Activated CD8-positive, alpha-beta memory T cell treated with anti-CD3 and anti-CD28 coated beads, Interleukin-2, amount 10 ng/mL, durations not matched to agents 7 days and 5 days (primary cell): ENCODE results near the gene RFNG. TPM values are rescaled to one million over a fixed set of nuclear protein-coding genes. Genes with fewer than 3 reads are reported as not detected.

Experiments used
- ATAC-seq: fragments of 150-1000 bp; cut with Tn5 transposase; one replicate; pipeline ENCODE4 v1.10.0; 2021; ENCODE audit warnings: moderate library complexity
- CTCF ChIA-PET: fragments of 350-600 bp; sonication (Branson Sonifier 250); formaldehyde crosslinking; loops from one replicate; lab custom pipeline; 2021; ENCODE audit warnings: antibody characterized with exemption; lab: Charles Lee
- DNase-seq: peaks from one replicate; pipeline ENCODE4 v3.0.0-alpha.2; 2020
- H3K27ac Mint-ChIP-seq: one replicate; pipeline ENCODE4 v1.8.0; 2021; ENCODE audit warnings: mild to moderate bottlenecking, mixed read lengths
- H3K27me3 Mint-ChIP-seq: one replicate; pipeline ENCODE4 v1.8.0; 2021; ENCODE audit warnings: mixed read lengths
- H3K36me3 Mint-ChIP-seq: one replicate; pipeline ENCODE4 v1.8.0; 2021; ENCODE audit warnings: mild to moderate bottlenecking, mixed read lengths
- H3K4me1 Mint-ChIP-seq: one replicate; pipeline ENCODE4 v1.8.0; 2021; ENCODE audit warnings: mixed read lengths
- H3K4me3 Mint-ChIP-seq: one replicate; pipeline ENCODE4 v1.8.0; 2021; ENCODE audit warnings: mild to moderate bottlenecking, moderate library complexity, mixed read lengths
- H3K9me3 Mint-ChIP-seq: one replicate; pipeline ENCODE4 v1.8.0; 2022; ENCODE audit warnings: low read depth, mixed read lengths
- total RNA-seq, 2 experiments: library from RNA; stranded (reverse); gene quantifications; one replicate each; pipeline ENCODE4 v1.2.3, GENCODE V29; 2021

Gene RFNG
- total RNA-seq, 2 experiments from 2014 or later = 20.9 to 23.0 TPM

DNA sequence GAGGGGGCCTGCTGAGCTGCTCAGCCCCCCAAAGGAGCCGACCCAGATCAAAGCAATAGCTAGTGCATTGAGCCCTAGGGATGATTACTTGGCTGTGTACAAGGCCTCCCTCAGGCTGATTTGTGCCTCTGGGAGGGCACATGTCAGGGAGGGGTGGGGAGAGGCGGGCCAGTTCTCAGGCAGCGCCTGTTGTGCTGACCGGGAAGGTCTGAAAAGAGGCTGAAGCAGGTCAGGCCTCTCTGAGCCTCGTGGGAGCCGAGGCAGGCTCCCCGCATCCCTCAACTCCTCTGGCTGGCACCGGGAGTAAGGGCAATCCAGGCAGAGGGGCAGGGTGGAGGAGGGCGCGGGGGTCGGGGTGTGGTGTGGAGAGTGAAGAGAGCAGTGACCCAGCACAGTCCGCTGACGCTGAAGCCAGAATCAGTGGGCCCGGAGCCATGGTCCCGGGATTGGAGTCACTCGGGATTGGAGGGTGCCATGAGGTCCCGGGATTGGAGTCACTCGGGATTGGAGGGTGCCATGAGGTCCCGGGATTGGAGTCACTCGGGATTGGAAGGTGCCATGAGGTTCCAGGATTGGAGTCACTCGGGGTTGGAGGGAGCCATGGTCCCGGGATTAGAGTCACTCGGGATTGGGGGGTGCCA, 17.1 kb downstream of the RFNG start:
- H3K27me3 Mint-ChIP-seq = no peaks in the 10 kb centered on the region
- DNase-seq (no peak), ATAC-seq (no peak)
- H3K4me1 Mint-ChIP-seq = peaks cover 27% of the 10 kb centered on the region
- CTCF ChIA-PET = interaction anchor here (1.2 to 2.1 kb wide), 5 partner anchors 12 to 172 kb away, joined by 3 to 9 read pairs (median 4); partner anchors contain the start of genes CENPX and LRRC45
- H3K27ac Mint-ChIP-seq = no peak overlapping the region
- no peaks in the 10 kb centered on the region for H3K9me3 Mint-ChIP-seq
- no peak overlapping the region for H3K4me3 Mint-ChIP-seq
- peaks cover 10% of the 10 kb centered on the region for H3K36me3 Mint-ChIP-seq

DNA sequence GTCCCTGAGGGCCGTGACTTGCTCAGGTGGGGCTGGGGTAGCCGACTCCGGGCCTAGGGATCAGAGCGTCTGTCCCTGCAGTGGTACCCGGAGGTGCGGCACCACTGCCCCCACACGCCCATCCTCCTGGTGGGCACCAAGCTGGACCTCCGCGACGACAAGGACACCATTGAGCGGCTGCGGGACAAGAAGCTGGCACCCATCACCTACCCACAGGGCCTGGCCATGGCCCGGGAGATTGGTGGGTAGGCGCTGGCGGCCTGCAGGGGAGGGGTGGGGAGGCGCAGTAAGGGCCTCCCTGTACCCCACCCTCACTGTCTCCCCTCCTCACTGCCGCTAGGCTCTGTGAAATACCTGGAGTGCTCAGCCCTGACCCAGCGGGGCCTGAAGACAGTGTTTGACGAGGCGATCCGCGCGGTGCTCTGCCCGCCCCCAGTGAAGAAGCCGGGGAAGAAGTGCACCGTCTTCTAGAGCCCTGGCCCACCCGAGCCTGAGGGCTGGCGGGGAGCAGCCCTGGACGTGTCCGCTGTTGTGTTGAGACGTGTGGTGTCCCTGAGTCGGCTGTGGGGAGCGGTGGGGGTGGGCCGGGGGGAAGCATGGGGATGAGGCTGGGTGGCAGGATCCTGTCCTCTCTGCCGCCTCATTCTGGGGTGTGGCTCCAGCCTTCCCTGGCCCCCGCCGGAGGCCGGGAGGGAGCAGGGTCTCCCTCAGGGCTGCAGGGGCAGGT, 18.1 kb downstream of the RFNG start:
- ATAC-seq (no peak), DNase-seq (no peak)
- no peak overlapping the region for H3K27ac Mint-ChIP-seq
- H3K36me3 Mint-ChIP-seq = peaks cover 10% of the 10 kb centered on the region
- CTCF ChIA-PET = interaction anchor here (1.0 to 4.5 kb wide), 8 partner anchors 11 to 173 kb away, joined by 3 to 56 read pairs (median 4); partner anchors contain the start of genes CENPX and LRRC45
- no peak overlapping the region for H3K4me3 Mint-ChIP-seq
- H3K9me3 Mint-ChIP-seq = no peaks in the 10 kb centered on the region
- H3K27me3 Mint-ChIP-seq = no peaks in the 10 kb centered on the region
- peaks cover 25% of the 10 kb centered on the region for H3K4me1 Mint-ChIP-seq

DNA sequence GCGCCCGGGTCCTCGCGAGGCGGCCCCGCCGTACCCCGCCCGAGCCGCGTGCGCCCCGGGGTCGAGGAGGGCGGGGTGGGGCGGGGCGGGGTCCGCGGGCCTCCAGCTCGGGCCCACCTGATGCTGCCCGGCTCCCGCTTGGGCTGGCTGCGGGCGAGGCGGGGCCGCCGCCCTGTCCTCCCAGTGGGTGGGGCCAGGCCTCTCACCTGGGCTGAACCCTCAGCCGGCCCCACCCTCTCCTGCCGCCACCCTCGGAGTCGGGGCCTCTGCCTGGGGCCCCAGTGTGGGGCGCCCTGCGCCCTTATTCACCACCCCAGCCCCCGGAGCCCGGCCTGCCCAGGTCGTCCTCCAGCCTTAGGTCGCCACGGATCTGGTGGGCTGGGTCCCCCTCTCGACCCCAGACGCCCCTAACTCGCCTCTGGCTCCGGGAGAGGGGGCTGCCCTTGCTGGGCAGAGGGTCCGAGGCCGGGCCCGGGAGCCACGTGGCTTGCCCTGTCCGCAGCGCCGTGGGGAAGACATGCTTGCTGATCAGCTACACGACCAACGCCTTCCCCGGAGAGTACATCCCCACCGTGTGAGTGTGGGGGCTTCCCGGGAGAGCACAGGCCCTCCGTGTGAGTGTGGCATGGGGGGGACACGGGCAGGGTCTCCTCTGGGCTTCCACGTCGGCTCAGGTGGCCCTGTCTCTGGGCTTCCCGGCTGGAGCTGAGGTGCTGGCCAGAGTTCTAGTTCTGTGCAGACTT, 19.6 kb downstream of the RFNG start:
- H3K27me3 Mint-ChIP-seq = no peaks in the 10 kb centered on the region

DNA sequence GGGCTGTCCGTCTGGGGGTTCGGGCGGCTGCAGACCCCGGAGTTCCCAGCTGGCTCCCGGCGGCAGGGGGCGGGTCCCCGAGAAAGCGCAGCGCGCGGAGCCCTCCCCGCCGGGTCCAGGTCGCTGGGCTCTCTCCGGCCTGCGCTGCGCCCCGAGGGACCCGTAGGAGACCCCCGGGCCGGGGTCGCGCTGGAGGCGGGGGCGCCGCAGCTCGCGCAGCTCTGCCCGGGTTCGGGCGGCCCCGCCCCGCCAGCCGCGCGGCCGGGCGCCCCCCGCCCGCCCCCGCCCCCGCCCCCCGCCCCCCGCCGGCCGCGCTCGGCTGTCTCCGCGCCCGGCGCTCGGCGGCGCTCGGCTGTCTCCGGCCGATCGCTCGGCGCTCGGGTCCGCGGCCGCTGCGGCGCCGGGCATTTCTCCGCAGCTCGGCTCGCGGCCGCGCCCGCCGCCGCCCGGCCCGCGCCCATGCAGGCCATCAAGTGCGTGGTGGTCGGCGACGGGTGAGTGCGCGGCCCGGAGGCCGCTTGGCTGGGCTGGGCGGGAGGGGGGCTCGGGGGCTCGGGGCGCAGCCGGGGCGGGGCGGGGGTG, 20.2 kb downstream of the RFNG start, which contains the start of gene RAC3:
TSS of gene RAC3 (plus strand) at position 376 of the 582 bp plus-strand sequence. CDS start at position 460, 84 bp downstream.
- Mint-ChIP-seq H3K4me3 (peak within 1 kb of the TSS; percentile 70), H3K4me1 (peaks cover 28% of the 10 kb centered on the region), H3K27ac (peak within 1 kb of the TSS; percentile 59), H3K27me3 (no peaks in the 10 kb centered on the region), H3K36me3 (peaks cover 10% of the 10 kb centered on the region), H3K9me3 (no peaks in the 10 kb centered on the region)
- DNase-seq (no peak), ATAC-seq (peak; percentile 34)
- CTCF ChIA-PET = interaction anchor here (0.9 to 4.5 kb wide), 9 partner anchors 10 to 169 kb away, joined by 3 to 56 read pairs (median 8); partner anchors contain the start of genes GPS1, NOTUM and RFNG

More for the DNA sequence above, 19.6 kb downstream of the RFNG start:
- H3K4me3 Mint-ChIP-seq = peak overlapping the region; percentile 9
- H3K9me3 Mint-ChIP-seq = no peaks in the 10 kb centered on the region
- peak; percentile 67 for ATAC-seq
- H3K4me1 Mint-ChIP-seq = peaks cover 26% of the 10 kb centered on the region
- CTCF ChIA-PET = interaction anchor here (1.0 to 4.5 kb wide), 7 partner anchors 11 to 124 kb away, joined by 3 to 56 read pairs (median 4); no protein-coding TSS in a partner anchor
- DNase-seq = peak; percentile 66
- no peak overlapping the region for H3K27ac Mint-ChIP-seq
- peaks cover 10% of the 10 kb centered on the region for H3K36me3 Mint-ChIP-seq

DNA sequence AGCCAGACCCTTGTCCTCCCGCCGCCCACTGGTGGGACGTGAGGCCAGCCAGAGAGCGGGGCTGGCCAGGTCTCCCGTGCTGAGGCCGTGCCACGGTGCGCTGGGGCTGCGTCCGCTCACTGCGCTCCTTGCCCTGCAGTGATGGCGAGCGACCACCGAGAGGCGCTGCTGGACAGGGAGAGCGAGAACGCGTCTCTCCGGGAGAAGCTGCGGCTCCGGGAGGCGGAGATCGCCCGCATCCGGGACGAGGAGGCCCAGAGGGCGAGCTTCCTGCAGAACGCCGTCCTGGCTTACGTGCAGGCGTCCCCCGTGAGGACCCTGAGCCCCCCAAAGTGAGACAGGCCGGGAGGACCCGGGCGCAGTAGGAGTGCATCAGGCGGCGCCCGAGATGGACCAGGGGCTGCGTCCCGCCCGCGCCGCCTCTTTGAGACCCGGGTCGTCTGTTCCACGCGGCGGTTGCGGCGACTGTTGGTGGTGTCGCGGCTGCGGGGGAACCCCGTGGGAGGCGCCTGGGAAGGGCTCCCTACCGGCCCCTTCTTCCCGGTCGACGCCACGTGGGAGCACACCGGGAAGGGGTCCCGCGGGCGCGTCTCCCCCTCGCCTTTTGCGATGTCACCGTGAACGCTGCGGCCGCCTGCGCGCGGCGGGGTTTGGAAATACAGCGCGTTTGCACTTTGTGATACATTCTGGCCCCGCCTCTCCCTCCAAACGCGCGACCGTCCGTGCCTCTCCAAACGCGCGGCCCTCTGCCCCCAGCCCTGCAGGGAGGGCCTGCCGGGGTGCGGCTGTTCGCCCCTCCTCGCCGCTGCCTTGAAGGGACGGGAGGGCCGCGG, 20.9 kb downstream of the RFNG start:
- peak; percentile 88 for DNase-seq
- H3K27me3 Mint-ChIP-seq = no peaks in the 10 kb centered on the region
- H3K4me3 Mint-ChIP-seq = peak overlapping the region; percentile 70
- peaks cover 10% of the 10 kb centered on the region for H3K36me3 Mint-ChIP-seq
- peaks cover 28% of the 10 kb centered on the region for H3K4me1 Mint-ChIP-seq
- CTCF ChIA-PET = interaction anchor here (0.5 to 4.5 kb wide), 46 partner anchors 8 to 744 kb away, joined by 3 to 56 read pairs (median 4); partner anchors contain the start of genes DCXR, GPS1, MAFG and NOTUM
- ATAC-seq = peak; percentile 71
- H3K27ac Mint-ChIP-seq = peak overlapping the region; percentile 59
- H3K9me3 Mint-ChIP-seq = no peaks in the 10 kb centered on the region

DNA sequence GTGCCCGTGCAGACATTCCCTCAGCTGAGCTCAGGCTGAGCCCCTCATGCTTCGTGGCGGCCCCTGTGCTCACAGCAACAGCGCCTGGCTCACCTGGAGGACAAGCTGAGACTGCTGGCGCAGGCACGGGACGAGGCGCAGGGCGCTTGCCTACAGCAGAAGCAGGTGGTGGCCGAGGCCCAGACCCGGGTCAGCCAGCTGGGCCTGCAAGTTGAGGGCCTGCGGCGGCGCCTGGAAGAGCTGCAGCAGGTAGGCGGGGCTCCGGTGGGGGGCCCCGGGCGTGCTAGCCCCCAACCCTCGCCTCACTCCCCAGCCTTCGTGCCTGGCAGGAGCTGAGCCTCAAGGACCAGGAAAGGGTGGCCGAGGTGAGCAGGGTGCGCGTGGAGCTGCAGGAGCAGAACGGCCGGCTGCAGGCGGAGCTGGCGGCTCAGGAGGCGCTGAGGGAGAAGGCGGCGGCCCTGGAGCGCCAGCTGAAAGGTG, 21.6 kb downstream of the RFNG start:
- ATAC-seq (peak; percentile 2), DNase-seq (no peak)
- Mint-ChIP-seq H3K4me1 (peaks cover 25% of the 10 kb centered on the region), H3K27ac (no peak overlapping the region), H3K36me3 (peaks cover 5% of the 10 kb centered on the region), H3K4me3 (no peak overlapping the region), H3K27me3 (no peaks in the 10 kb centered on the region), H3K9me3 (no peaks in the 10 kb centered on the region)
- CTCF ChIA-PET = interaction anchor here (0.5 to 4.5 kb wide), 42 partner anchors 8 to 745 kb away, joined by 3 to 56 read pairs (median 4); partner anchors contain the start of genes DCXR, GPS1, MAFG and NOTUM

DNA sequence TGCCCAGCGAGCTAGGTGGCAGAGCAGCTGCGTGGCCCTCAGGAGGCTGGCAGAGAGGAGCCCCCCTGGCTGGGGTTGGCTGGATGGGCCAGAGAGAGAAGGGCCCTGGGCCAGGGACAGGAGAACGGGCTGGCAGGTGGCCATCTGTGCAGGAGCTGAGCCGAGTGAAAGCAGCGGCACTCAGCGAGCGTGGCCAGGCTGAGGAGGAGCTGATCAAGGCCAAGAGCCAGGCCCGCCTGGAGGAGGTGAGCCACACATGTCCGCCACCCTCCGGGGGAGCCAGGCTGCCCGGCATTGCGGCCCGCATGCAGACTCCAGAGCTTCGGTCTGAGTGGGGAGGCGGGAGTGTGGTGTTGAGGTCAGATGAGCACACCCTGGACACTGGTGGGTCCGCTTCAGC, 22.2 kb downstream of the RFNG start:
- H3K4me3 Mint-ChIP-seq = no peak overlapping the region
- CTCF ChIA-PET = interaction anchor here (0.7 to 4.5 kb wide), 21 partner anchors 8 to 276 kb away, joined by 3 to 56 read pairs (median 6); partner anchors contain the start of genes DCXR, GPS1, MAFG and NOTUM
- H3K27me3 Mint-ChIP-seq = no peaks in the 10 kb centered on the region
- H3K27ac Mint-ChIP-seq = no peak overlapping the region
- DNase-seq (no peak), ATAC-seq (no peak)
- H3K4me1 Mint-ChIP-seq = peaks cover 25% of the 10 kb centered on the region
- H3K36me3 Mint-ChIP-seq = peaks cover 3% of the 10 kb centered on the region
- H3K9me3 Mint-ChIP-seq = no peaks in the 10 kb centered on the region

DNA sequence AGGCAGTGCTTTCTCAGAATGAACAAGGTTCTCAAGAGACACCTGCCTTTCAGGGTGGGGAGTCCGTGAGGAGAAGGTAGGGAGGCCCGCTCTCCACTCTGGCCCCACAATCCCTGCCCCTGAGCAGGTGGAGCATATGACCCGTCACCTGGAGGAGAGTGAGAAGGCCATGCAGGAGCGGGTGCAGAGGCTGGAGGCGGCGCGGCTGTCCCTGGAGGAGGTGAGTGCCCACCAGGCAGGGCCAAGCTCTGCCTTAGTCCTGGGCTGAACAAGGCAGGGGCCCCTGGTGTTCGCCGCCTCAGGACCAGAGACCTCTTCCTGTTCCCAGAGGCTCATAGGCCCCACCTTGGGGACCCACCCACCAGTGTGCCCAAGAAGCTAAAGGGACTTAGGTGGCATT, 22.6 kb downstream of the RFNG start:
- Mint-ChIP-seq H3K4me1 (peaks cover 29% of the 10 kb centered on the region), H3K27ac (no peak overlapping the region), H3K27me3 (no peaks in the 10 kb centered on the region), H3K9me3 (no peaks in the 10 kb centered on the region), H3K36me3 (peaks cover 3% of the 10 kb centered on the region), H3K4me3 (no peak overlapping the region)
- CTCF ChIA-PET = interaction anchor here (0.7 to 4.5 kb wide), 11 partner anchors 8 to 277 kb away, joined by 3 to 56 read pairs (median 11); partner anchors contain the start of genes DCXR and NOTUM
- ATAC-seq = no peak
- no peak for DNase-seq

DNA sequence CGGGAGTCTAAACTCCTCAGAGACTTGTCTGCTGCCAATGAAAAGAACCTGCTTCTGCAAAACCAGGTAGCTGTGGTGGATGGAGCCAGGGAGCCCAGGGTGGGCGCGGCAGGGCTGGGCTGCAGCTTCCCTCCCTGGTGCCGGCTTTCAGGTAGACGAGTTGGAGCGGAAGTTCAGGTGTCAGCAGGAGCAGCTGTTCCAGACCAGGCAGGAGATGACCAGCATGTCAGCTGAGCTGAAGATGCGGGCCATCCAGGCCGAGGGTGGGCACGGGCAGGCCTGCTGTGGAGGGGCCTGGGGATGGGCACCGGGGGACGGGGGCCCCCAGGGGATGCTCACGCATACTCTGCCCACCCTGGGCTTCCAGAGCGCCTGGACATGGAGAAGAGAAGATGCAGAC, 23.4 kb downstream of the RFNG start:
- H3K27ac Mint-ChIP-seq = no peak overlapping the region
- H3K4me3 Mint-ChIP-seq = no peak overlapping the region

DNA sequence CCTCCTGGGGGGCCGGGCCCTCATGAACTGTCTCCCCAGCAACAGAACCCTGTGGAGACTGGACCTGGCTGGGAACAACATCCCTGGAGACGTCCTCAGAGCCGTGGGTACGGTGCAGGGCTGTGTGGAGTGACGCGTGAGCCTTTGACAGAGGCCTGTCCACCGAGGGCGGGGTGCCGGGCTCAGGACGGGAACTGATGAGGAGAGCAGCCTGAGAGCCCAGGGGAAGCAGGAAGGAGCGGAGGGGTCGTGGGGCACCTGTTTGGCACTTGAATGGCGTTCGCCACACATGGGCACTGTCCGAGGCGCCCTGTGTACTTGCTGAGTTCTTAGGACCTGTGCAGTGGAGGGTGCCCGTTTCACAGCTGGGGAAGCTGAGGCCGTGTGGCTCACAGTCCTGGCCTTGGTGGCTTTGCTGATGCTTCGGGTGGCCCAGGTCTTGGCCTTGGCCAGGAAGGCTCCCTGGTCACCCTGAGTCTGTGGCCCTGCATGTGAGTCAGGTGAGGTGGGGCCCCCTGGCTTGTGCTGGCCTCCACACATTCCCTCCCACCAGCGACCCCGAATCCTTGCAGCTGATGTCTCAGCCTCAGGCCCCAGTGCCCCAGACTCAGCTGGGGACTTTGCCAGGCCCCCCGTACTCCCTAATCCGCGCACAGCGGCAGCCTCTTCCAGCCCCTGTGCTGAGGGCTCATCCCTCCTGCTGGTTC, 26.1 kb downstream of the RFNG start:
- ATAC-seq = no peak
- H3K4me1 Mint-ChIP-seq = peaks cover 37% of the 10 kb centered on the region
- H3K27me3 Mint-ChIP-seq = no peaks in the 10 kb centered on the region
- no peak for DNase-seq
- CTCF ChIA-PET = interaction anchor here (0.9 to 2.4 kb wide), 5 partner anchors 11 to 66 kb away, joined by 3 to 10 read pairs (median 4); partner anchors contain the start of genes DCXR, DUS1L and NOTUM
- peaks cover 3% of the 10 kb centered on the region for H3K36me3 Mint-ChIP-seq
- no peak overlapping the region for H3K27ac Mint-ChIP-seq
- no peaks in the 10 kb centered on the region for H3K9me3 Mint-ChIP-seq
- no peak overlapping the region for H3K4me3 Mint-ChIP-seq

More for the DNA sequence above, 23.4 kb downstream of the RFNG start:
- CTCF ChIA-PET = interaction anchor here (0.6 to 2.5 kb wide), 6 partner anchors 8 to 344 kb away, joined by 3 to 13 read pairs (median 4); partner anchors contain the start of gene DCXR
- peaks cover 3% of the 10 kb centered on the region for H3K36me3 Mint-ChIP-seq
- H3K9me3 Mint-ChIP-seq = no peaks in the 10 kb centered on the region
- no peaks in the 10 kb centered on the region for H3K27me3 Mint-ChIP-seq
- DNase-seq (no peak), ATAC-seq (no peak)
- H3K4me1 Mint-ChIP-seq = peaks cover 32% of the 10 kb centered on the region

DNA sequence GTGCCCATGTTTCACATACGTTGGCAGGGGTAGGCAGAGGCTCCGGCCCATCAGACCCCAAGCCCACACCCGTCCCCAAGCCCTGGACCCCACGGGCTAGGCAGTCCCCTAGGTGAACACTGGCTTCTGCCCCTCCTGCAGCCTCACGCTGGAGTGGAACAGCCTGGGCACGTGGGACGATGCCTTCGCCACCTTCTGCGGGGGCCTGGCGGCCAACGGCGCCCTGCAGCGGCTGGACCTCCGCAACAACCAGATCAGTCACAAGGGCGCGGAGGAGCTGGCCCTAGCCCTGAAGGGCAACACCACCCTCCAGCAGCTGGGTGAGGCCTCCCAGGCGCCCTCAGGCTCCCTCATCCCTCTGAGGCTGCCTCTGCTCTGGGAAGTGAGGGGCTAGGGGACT, 26.8 kb downstream of the RFNG start:
- H3K27ac Mint-ChIP-seq = no peak overlapping the region
- H3K9me3 Mint-ChIP-seq = no peaks in the 10 kb centered on the region
- no peaks in the 10 kb centered on the region for H3K27me3 Mint-ChIP-seq
- ATAC-seq = no peak
- H3K4me3 Mint-ChIP-seq = no peak overlapping the region
- H3K36me3 Mint-ChIP-seq = peaks cover 3% of the 10 kb centered on the region
- CTCF ChIA-PET = interaction anchor here (0.9 to 2.4 kb wide), 3 partner anchors 60 to 130 kb away, joined by 3 to 11 read pairs (median 10); partner anchors contain the start of gene NOTUM
- peaks cover 38% of the 10 kb centered on the region for H3K4me1 Mint-ChIP-seq
- DNase-seq = no peak
